D721Med (cell line): ENCODE results near the gene SULT6B1.
A peak's percentile ranks its signal among the peaks of the same experiment; 100 is the strongest.
"Not testable (repeated sequence)": the region's sequence is repeated elsewhere in the genome, so short reads cannot be mapped to it uniquely, and the experiment has no call there.

ENCODE experiments used
- DNase-seq: peaks from one replicate; pipeline ENCODE4 v3.0.0; 2011; ENCODE audit warnings: low spot score; ENCODE audit not compliant: insufficient read length
- FAIRE-seq: peaks from 2 replicates; lab custom pipeline; 2011; peaks lifted over from hg19 to GRCh38; lab: Jason Lieb, UNC
- TF ChIP-seq, protein P1 (sequence below): IDR thresholded peaks from 2 replicates; pipeline ENCODE4 v1.5.1; 2012; ENCODE audit warnings: mild to moderate bottlenecking, control low read depth; ENCODE audit not compliant: insufficient read depth; ENCODE audit errors: missing control alignments

The SULT6B1 gene

GRCh38 chr2:37203708-37204107 is 15.2 kb upstream of the SULT6B1 start:
- TF ChIP-seq, protein P1, sequence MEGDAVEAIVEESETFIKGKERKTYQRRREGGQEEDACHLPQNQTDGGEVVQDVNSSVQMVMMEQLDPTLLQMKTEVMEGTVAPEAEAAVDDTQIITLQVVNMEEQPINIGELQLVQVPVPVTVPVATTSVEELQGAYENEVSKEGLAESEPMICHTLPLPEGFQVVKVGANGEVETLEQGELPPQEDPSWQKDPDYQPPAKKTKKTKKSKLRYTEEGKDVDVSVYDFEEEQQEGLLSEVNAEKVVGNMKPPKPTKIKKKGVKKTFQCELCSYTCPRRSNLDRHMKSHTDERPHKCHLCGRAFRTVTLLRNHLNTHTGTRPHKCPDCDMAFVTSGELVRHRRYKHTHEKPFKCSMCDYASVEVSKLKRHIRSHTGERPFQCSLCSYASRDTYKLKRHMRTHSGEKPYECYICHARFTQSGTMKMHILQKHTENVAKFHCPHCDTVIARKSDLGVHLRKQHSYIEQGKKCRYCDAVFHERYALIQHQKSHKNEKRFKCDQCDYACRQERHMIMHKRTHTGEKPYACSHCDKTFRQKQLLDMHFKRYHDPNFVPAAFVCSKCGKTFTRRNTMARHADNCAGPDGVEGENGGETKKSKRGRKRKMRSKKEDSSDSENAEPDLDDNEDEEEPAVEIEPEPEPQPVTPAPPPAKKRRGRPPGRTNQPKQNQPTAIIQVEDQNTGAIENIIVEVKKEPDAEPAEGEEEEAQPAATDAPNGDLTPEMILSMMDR, result no peak
- FAIRE-seq (peak; percentile 35), DNase-seq (no peak)

- TF ChIP-seq, protein P1, result no peak
- FAIRE-seq (no peak), DNase-seq (no peak)
Measured at GRCh38 chr2:37201766-37202165, 13.3 kb upstream of the SULT6B1 start.

DNA sequence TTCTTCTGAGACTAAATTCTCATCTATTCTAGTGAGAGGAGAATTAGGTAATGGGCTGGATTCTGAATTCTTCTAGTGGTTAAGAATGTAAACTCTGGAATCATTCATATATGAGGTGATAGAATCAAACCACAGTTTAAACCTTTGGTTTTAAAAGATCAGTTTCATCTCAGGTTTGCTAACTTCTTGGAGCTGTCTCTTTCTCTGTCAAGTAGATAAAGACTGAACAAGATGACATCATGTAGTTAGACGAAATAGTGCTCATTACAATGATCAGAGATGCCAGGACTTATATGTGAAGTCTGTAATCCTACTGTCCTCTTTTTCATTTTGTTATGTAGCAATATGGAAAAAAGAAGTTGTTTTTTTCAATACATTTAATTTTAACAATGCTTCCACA is 12.7 kb upstream of the SULT6B1 start:
- FAIRE-seq (no peak), DNase-seq (no peak)
- TF ChIP-seq, protein P1, result no peak

GRCh38 chr2:37198681-37199065 is 10.2 kb upstream of the SULT6B1 start:
- no peak for FAIRE-seq
- no peak for DNase-seq
- TF ChIP-seq, protein P1, result no peak

GRCh38 chr2:37196320-37197195 is 8.1 kb upstream of the SULT6B1 start, which contains the start of gene CEBPZOS:
TSS of gene CEBPZOS (plus strand) at chr2:37196496. CDS start at chr2:37199705, 3,209 bp downstream.
- FAIRE-seq (no peak), DNase-seq (peak; percentile 48)

GRCh38 chr2:37195862-37196319 is 7.4 kb upstream of the SULT6B1 start:
- not testable (repeated sequence) for FAIRE-seq, DNase-seq

More at GRCh38 chr2:37196320-37197195, 8.1 kb upstream of the SULT6B1 start, which contains the start of gene CEBPZOS:
- TF ChIP-seq, protein P1, result no peak

DNA sequence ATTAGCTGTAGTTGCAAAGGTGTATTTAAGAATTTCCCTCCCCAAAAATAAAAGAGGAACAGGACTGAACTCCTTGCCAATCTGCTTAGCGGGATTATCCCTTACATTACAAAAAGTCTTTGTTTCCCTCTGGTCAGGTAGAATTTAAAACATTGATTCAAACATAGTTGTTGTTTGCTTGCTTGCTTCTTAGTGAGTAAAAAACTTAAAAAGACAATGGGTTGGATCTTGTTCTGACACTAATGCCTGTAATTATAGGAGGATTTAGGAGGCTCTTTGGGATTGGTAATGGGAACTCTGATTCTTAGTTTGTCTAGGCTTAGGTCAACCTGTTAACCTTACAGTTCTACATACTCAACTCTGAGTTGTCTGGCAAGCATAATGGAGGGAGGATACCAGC is 4.1 kb upstream of the SULT6B1 start:
- no peak for FAIRE-seq

More for the DNA sequence above, 4.1 kb upstream of the SULT6B1 start:
- no peak for DNase-seq
- TF ChIP-seq, protein P1, result no peak
